HG03135 (cell line): ENCODE data around the gene SNU13.
"Not testable (repeated sequence)": the region's sequence is repeated elsewhere in the genome, so short reads cannot be mapped to it uniquely, and the experiment has no call there.

ENCODE experiments used
- ATAC-seq: cut with Tn5 transposase; IDR thresholded peaks from one replicate; pipeline ENCODE4 v1.9.1; 2021; ENCODE audit warnings: mild to moderate bottlenecking, moderate library complexity; ENCODE audit not compliant: unreplicated experiment

SNU13 gene

GRCh38 chr22:41688365-41689211 lies at the start of gene SNU13:
SNU13 (minus strand) TSS chr22:41688867; CDS start chr22:41688796, 71 bp downstream.
- ATAC-seq = peak; percentile 85

- ATAC-seq = not testable (repeated sequence)
Observed at GRCh38 chr22:41733241-41733640, 44.6 kb upstream of the SNU13 start.

GRCh38 chr22:41732096-41732772 lies 43.6 kb upstream of the SNU13 start:
- no peak for ATAC-seq

GRCh38 chr22:41731609-41732008 lies 42.9 kb upstream of the SNU13 start:
- no peak for ATAC-seq

- ATAC-seq = no peak
Observed at GRCh38 chr22:41725510-41726110, 36.9 kb upstream of the SNU13 start.

- no peak for ATAC-seq
Observed at GRCh38 chr22:41722496-41722895, 33.8 kb upstream of the SNU13 start.

- no peak for ATAC-seq
Observed at GRCh38 chr22:41713004-41713403, 24.3 kb upstream of the SNU13 start.

- no peak for ATAC-seq
Observed at GRCh38 chr22:41709341-41709740, 20.7 kb upstream of the SNU13 start.

GRCh38 chr22:41702763-41703162 lies 14.1 kb upstream of the SNU13 start:
- ATAC-seq = no peak

- ATAC-seq = no peak
Observed at GRCh38 chr22:41700108-41700364, 11.4 kb upstream of the SNU13 start.

GRCh38 chr22:41699264-41700107 lies 10.8 kb upstream of the SNU13 start, which contains the start of gene MEI1:
MEI1 (plus strand) TSS chr22:41699503; CDS start chr22:41699539, 36 bp downstream.
- no peak for ATAC-seq

- no peak for ATAC-seq
Observed at GRCh38 chr22:41697126-41697775, 8.6 kb upstream of the SNU13 start.

GRCh38 chr22:41696703-41697102 lies 8.0 kb upstream of the SNU13 start:
- ATAC-seq = no peak

- ATAC-seq = no peak
Observed at GRCh38 chr22:41695211-41695610, 6.5 kb upstream of the SNU13 start.

- ATAC-seq = no peak
Observed at GRCh38 chr22:41690476-41690875, 1.8 kb upstream of the SNU13 start.

- ATAC-seq = no peak
Observed at GRCh38 chr22:41687901-41688364, 734 bp downstream of the SNU13 start.

- not testable (repeated sequence) for ATAC-seq
Observed at GRCh38 chr22:41686890-41687289, 1.8 kb downstream of the SNU13 start.

- no peak for ATAC-seq
Observed at GRCh38 chr22:41684194-41684593, 4.5 kb downstream of the SNU13 start.

GRCh38 chr22:41683616-41684015 lies 5.1 kb downstream of the SNU13 start:
- ATAC-seq = no peak

- no peak for ATAC-seq
Observed at GRCh38 chr22:41683052-41683451, 5.6 kb downstream of the SNU13 start.
